WTC11 (cell line): ENCODE results near the gene STRADA. TPM values are rescaled to one million over a fixed set of nuclear protein-coding genes. Genes with fewer than 3 reads are reported as not detected.

Experiments used
- ATAC-seq: fragments of 200-7000 bp; cut with Tn5 transposase; 2 replicates; pipeline ENCODE4 v1.10.0; 2021; ENCODE audit warnings: mild to moderate bottlenecking, moderate library complexity
- CTCF ChIA-PET: fragments of 300-600 bp; sonication (Branson Sonifier 250); formaldehyde crosslinking; loops from one replicate; lab custom pipeline; 2021; ENCODE audit warnings: antibody characterized with exemption; lab: Charles Lee
- POLR2A ChIA-PET: fragments of 350-600 bp; sonication (Branson Sonifier 250); formaldehyde crosslinking; loops from one replicate; lab custom pipeline; 2021; ENCODE audit warnings: antibody characterized with exemption; lab: Charles Lee
- DNase-seq: peaks from one replicate; pipeline ENCODE4 v3.0.0; 2021; ENCODE audit warnings: low spot score
- H3K27ac Mint-ChIP-seq: 2 replicates; pipeline ENCODE4 v1.8.0; 2021; ENCODE audit warnings: mixed read lengths
- H3K27me3 Mint-ChIP-seq: 2 replicates; pipeline ENCODE4 v1.8.0; 2021; ENCODE audit warnings: low read depth, mild to moderate bottlenecking, moderate library complexity, mixed read lengths
- H3K36me3 Mint-ChIP-seq: 2 replicates; pipeline ENCODE4 v1.8.0; 2021; ENCODE audit warnings: mixed read lengths
- H3K4me1 Mint-ChIP-seq: 2 replicates; pipeline ENCODE4 v1.8.0; 2022; ENCODE audit warnings: mixed read lengths
- H3K4me3 Mint-ChIP-seq: 2 replicates; pipeline ENCODE4 v1.8.0; 2021; ENCODE audit warnings: mild to moderate bottlenecking, moderate library complexity, mixed read lengths
- H3K9me3 Mint-ChIP-seq: 2 replicates; pipeline ENCODE4 v1.8.0; 2021; ENCODE audit warnings: mixed read lengths
- ESRRA ChIP-seq: sonication (generic); formaldehyde crosslinking; IDR thresholded peaks from 2 replicates; pipeline ENCODE4 v1.8.1; 2022; ENCODE audit warnings: mild to moderate bottlenecking, missing genetic modification reagents, borderline replicate concordance
- ETV6 ChIP-seq: sonication (generic); formaldehyde crosslinking; IDR thresholded peaks from 2 replicates; pipeline ENCODE4 v1.8.1; 2022; ENCODE audit warnings: mild to moderate bottlenecking, missing genetic modification reagents
- FOXJ3 ChIP-seq: sonication (generic); formaldehyde crosslinking; IDR thresholded peaks from 2 replicates; pipeline ENCODE4 v1.9.0; 2021; ENCODE audit warnings: missing genetic modification reagents, mild to moderate bottlenecking, borderline replicate concordance
- JAZF1 ChIP-seq: fragments of 250-450 bp; sonication (Bioruptor Pico); IDR thresholded peaks from 2 replicates; pipeline ENCODE4 v1.9.0; 2021; ENCODE audit warnings: moderate library complexity, mild to moderate bottlenecking, inconsistent platforms
- JUN ChIP-seq: sonication (generic); formaldehyde crosslinking; IDR thresholded peaks from 2 replicates; pipeline ENCODE4 v1.8.0; 2023; ENCODE audit warnings: mild to moderate bottlenecking, missing genetic modification reagents
- NFYB ChIP-seq: sonication (generic); formaldehyde crosslinking; conservative IDR thresholded peaks from 2 replicates; pipeline ENCODE4 v1.8.0; 2022; ENCODE audit warnings: low read depth, missing genetic modification reagents
- RELA ChIP-seq: sonication (generic); formaldehyde crosslinking; IDR thresholded peaks from 2 replicates; pipeline ENCODE4 v1.8.1; 2022; ENCODE audit warnings: missing genetic modification reagents, mild to moderate bottlenecking, borderline replicate concordance
- SMAD3 ChIP-seq: sonication (generic); formaldehyde crosslinking; IDR thresholded peaks from 2 replicates; pipeline ENCODE4 v1.8.0; 2022; ENCODE audit warnings: missing genetic modification reagents, mild to moderate bottlenecking, borderline replicate concordance
- TCF7 ChIP-seq: sonication (generic); formaldehyde crosslinking; IDR thresholded peaks from 2 replicates; pipeline ENCODE4 v1.8.0; 2022; ENCODE audit warnings: mild to moderate bottlenecking, low read depth, missing genetic modification reagents, moderate library complexity
- ZBTB21 ChIP-seq: sonication (generic); formaldehyde crosslinking; IDR thresholded peaks from 2 replicates; pipeline ENCODE4 v1.8.1; 2023; ENCODE audit warnings: mild to moderate bottlenecking, missing genetic modification reagents, borderline replicate concordance
- ZNF317 ChIP-seq: sonication (generic); formaldehyde crosslinking; IDR thresholded peaks from 2 replicates; pipeline ENCODE4 v1.8.1; 2023; ENCODE audit warnings: low read depth, mild to moderate bottlenecking, moderate library complexity, missing genetic modification reagents, borderline replicate concordance
- total RNA-seq: library from RNA; stranded (reverse); gene quantifications from 3 replicates; pipeline ENCODE4 v1.2.3, GENCODE V29; 2021
- TF ChIP-seq, protein P1 (sequence below): sonication (generic); formaldehyde crosslinking; IDR thresholded peaks from 2 replicates; pipeline ENCODE4 v1.8.0; 2022; ENCODE audit warnings: mild to moderate bottlenecking, missing genetic modification reagents
- TF ChIP-seq, protein P2 (sequence below): sonication (generic); formaldehyde crosslinking; IDR thresholded peaks from 2 replicates; pipeline ENCODE4 v1.8.1; 2023; ENCODE audit warnings: mild to moderate bottlenecking, missing genetic modification reagents
- TF ChIP-seq, protein P3 (sequence below): sonication (generic); formaldehyde crosslinking; IDR thresholded peaks from 2 replicates; pipeline ENCODE4 v1.8.1; 2023; ENCODE audit warnings: mild to moderate bottlenecking, missing genetic modification reagents, moderate library complexity
- TF ChIP-seq, protein P4 (sequence below): fragments of 250-450 bp; sonication (Bioruptor Pico); conservative IDR thresholded peaks from 2 replicates; pipeline ENCODE4 v1.9.0; 2021; ENCODE audit warnings: mild to moderate bottlenecking
- TF ChIP-seq, protein P5 (sequence below): fragments of 250-450 bp; sonication (Bioruptor Pico); IDR thresholded peaks from 2 replicates; pipeline ENCODE4 v1.9.0; 2021; ENCODE audit warnings: moderate library complexity, mild to moderate bottlenecking, inconsistent platforms, borderline replicate concordance
- TF ChIP-seq, protein P6 (sequence below): fragments of 250-450 bp; sonication (Bioruptor Pico); IDR thresholded peaks from 2 replicates; pipeline ENCODE4 v1.9.0; 2021; ENCODE audit warnings: mild to moderate bottlenecking
- TF ChIP-seq, protein P7 (sequence below): fragments of 200-600 bp; IDR thresholded peaks from 2 replicates; pipeline ENCODE4 v1.8.0; 2022; ENCODE audit warnings: antibody characterized with exemption

STRADA gene
- total RNA-seq, 1 experiment from 2014 or later: 36.6 TPM

DNA sequence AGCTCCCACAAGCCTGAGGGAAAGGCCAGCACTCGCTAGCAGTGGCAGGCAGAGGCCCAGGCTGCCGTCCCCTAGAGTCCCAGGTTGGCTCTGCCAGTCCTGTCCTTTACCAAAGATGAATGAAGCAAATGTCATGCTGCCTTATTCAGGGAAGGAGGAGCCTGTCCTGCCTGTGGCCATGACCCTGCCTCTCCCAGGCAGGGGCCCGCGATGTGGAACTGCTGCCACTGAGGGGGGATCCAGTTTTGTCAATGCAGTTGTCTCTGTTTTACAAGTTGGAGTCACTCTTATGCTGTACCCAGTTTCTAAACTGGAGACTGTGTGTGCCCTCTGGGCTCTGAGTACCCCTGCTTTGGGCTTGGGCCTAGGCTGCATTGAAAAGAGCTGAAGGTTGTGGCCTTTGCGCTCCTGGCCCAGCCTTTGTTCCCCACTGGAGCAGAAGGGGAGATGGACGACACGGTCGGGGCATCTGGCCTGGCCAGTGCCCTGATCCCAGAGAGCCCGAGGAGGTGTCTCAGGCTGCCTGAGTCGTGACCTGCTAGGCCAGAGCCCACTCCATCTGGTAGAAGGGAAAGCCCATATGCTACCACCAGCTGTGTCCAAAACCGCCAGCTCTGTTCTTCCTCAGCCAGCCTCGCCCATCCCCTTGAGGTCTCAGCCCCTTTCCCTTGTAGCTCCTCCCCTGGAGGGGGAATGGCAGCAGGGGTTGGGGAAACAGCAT, 47.2 kb downstream of the STRADA start (continued):
- TF ChIP-seq ZBTB21 (CRISPR knock-in tag): no peak
- no peak for TF ChIP-seq SMAD3
- no peak for TF ChIP-seq ZNF317 (CRISPR knock-in tag)
- no peak for TF ChIP-seq RELA (CRISPR knock-in tag)
- TF ChIP-seq JAZF1 (CRISPR knock-in tag): no peak
- TF ChIP-seq ESRRA (CRISPR knock-in tag): no peak
- TF ChIP-seq, protein P1, sequence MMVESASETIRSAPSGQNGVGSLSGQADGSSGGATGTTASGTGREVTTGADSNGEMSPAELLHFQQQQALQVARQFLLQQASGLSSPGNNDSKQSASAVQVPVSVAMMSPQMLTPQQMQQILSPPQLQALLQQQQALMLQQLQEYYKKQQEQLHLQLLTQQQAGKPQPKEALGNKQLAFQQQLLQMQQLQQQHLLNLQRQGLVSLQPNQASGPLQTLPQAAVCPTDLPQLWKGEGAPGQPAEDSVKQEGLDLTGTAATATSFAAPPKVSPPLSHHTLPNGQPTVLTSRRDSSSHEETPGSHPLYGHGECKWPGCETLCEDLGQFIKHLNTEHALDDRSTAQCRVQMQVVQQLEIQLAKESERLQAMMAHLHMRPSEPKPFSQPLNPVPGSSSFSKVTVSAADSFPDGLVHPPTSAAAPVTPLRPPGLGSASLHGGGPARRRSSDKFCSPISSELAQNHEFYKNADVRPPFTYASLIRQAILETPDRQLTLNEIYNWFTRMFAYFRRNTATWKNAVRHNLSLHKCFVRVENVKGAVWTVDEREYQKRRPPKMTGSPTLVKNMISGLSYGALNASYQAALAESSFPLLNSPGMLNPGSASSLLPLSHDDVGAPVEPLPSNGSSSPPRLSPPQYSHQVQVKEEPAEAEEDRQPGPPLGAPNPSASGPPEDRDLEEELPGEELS: no peak
- TF ChIP-seq, protein P2, sequence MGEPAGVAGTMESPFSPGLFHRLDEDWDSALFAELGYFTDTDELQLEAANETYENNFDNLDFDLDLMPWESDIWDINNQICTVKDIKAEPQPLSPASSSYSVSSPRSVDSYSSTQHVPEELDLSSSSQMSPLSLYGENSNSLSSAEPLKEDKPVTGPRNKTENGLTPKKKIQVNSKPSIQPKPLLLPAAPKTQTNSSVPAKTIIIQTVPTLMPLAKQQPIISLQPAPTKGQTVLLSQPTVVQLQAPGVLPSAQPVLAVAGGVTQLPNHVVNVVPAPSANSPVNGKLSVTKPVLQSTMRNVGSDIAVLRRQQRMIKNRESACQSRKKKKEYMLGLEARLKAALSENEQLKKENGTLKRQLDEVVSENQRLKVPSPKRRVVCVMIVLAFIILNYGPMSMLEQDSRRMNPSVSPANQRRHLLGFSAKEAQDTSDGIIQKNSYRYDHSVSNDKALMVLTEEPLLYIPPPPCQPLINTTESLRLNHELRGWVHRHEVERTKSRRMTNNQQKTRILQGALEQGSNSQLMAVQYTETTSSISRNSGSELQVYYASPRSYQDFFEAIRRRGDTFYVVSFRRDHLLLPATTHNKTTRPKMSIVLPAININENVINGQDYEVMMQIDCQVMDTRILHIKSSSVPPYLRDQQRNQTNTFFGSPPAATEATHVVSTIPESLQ (CRISPR knock-in tag): no peak
- TF ChIP-seq FOXJ3 (CRISPR knock-in tag): no peak
- TF ChIP-seq ETV6: no peak

DNA sequence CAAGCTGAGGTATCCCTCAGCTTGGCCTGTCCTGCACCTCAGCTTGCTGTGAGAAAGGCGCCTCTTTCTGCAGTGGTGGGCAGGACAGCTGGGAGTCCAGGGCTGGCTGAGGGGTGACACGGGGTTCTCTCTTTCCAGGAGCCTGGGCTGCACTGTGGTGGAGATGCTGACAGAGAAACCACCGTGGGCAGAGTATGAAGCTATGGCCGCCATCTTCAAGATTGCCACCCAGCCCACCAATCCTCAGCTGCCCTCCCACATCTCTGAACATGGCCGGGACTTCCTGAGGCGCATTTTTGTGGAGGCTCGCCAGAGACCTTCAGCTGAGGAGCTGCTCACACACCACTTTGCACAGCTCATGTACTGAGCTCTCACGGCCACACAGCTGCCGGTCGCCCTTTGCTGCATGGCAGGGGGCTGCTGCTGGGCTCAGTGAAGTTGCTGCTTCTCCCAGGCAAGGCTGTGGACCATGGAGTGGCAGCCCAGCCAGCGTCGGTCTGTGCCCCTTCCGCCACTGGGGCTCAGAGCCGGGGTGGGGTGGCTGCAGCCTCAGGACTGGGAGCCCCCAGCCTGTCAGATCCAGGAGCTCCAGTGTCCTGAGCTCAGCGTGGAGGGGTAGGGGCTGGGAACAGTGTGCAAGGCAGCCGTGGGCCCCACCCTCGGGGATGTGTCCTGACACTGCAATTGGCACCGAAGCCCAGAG, 48.0 kb downstream of the STRADA start:
- Mint-ChIP-seq H3K27me3 (no peaks in the 10 kb centered on the region), H3K27ac (no peak overlapping the region), H3K4me3 (no peak overlapping the region), H3K9me3 (no peaks in the 10 kb centered on the region), H3K4me1 (peaks cover 33% of the 10 kb centered on the region), H3K36me3 (peaks cover 15% of the 10 kb centered on the region; the same call in 1 of the 2 replicates)
- DNase-seq: no peak
- TF ChIP-seq, protein P3, sequence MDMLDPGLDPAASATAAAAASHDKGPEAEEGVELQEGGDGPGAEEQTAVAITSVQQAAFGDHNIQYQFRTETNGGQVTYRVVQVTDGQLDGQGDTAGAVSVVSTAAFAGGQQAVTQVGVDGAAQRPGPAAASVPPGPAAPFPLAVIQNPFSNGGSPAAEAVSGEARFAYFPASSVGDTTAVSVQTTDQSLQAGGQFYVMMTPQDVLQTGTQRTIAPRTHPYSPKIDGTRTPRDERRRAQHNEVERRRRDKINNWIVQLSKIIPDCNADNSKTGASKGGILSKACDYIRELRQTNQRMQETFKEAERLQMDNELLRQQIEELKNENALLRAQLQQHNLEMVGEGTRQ (CRISPR knock-in tag): no peak
- TF ChIP-seq TCF7 (CRISPR knock-in tag) (no peak), ZNF317 (CRISPR knock-in tag) (no peak), NFYB (no peak), JUN (CRISPR knock-in tag) (no peak), ETV6 (no peak)
- TF ChIP-seq, protein P4, sequence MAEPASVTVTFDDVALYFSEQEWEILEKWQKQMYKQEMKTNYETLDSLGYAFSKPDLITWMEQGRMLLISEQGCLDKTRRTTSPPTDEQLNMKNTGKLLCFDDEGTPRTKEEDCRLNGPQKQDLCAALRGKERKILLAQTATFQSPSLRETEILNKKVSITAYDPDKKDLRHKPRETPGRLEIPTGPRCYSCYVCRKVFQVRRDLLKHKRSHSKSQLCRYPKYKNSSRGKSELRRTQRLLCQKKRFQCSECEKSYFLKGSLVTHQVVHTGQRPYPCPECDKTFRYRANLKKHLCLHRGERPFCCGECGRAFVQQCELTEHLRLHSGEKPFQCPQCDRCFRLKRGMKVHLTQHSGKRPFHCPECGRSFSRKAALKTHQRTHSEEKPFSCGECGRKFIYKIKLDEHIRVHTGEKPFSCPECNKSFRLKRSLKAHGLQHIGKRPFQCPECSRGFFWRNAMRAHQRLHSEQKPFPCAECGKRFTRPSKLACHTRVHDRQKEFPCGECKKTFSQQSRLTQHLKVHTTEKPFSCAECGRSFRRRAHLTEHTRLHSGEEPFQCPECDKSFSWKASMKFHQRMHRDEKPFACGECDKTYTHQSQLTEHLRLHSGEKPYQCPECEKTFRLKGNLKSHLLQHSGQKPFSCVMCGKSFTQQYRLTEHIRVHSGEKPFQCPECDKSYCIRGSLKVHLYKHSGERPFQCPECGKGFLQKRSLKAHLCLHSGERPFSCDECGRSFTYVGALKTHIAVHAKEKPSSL (CRISPR knock-in tag): no peak
- TF ChIP-seq, protein P5, sequence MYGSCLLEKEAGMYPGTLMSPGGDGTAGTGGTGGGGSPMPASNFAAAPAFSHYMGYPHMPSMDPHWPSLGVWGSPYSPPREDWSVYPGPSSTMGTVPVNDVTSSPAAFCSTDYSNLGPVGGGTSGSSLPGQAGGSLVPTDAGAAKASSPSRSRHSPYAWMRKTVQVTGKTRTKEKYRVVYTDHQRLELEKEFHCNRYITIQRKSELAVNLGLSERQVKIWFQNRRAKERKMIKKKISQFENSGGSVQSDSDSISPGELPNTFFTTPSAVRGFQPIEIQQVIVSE (CRISPR knock-in tag): no peak
- TF ChIP-seq, protein P6, sequence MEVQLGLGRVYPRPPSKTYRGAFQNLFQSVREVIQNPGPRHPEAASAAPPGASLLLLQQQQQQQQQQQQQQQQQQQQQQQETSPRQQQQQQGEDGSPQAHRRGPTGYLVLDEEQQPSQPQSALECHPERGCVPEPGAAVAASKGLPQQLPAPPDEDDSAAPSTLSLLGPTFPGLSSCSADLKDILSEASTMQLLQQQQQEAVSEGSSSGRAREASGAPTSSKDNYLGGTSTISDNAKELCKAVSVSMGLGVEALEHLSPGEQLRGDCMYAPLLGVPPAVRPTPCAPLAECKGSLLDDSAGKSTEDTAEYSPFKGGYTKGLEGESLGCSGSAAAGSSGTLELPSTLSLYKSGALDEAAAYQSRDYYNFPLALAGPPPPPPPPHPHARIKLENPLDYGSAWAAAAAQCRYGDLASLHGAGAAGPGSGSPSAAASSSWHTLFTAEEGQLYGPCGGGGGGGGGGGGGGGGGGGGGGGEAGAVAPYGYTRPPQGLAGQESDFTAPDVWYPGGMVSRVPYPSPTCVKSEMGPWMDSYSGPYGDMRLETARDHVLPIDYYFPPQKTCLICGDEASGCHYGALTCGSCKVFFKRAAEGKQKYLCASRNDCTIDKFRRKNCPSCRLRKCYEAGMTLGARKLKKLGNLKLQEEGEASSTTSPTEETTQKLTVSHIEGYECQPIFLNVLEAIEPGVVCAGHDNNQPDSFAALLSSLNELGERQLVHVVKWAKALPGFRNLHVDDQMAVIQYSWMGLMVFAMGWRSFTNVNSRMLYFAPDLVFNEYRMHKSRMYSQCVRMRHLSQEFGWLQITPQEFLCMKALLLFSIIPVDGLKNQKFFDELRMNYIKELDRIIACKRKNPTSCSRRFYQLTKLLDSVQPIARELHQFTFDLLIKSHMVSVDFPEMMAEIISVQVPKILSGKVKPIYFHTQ: no peak
- TF ChIP-seq, protein P7, sequence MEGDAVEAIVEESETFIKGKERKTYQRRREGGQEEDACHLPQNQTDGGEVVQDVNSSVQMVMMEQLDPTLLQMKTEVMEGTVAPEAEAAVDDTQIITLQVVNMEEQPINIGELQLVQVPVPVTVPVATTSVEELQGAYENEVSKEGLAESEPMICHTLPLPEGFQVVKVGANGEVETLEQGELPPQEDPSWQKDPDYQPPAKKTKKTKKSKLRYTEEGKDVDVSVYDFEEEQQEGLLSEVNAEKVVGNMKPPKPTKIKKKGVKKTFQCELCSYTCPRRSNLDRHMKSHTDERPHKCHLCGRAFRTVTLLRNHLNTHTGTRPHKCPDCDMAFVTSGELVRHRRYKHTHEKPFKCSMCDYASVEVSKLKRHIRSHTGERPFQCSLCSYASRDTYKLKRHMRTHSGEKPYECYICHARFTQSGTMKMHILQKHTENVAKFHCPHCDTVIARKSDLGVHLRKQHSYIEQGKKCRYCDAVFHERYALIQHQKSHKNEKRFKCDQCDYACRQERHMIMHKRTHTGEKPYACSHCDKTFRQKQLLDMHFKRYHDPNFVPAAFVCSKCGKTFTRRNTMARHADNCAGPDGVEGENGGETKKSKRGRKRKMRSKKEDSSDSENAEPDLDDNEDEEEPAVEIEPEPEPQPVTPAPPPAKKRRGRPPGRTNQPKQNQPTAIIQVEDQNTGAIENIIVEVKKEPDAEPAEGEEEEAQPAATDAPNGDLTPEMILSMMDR: no peak
- POLR2A ChIA-PET: no interaction called here
- CTCF ChIA-PET: interaction anchor here (0.7 to 3.3 kb wide), 7 partner anchors 14 to 268 kb away, joined by 3 to 22 read pairs (median 7); partner anchors contain the start of gene MAP3K3
- ATAC-seq: no peak
